NB4 (cell line): ENCODE data around the gene ATXN1L.

Experiments used
- DNase-seq: peaks from one replicate; pipeline ENCODE4 v3.0.0; 2010; ENCODE audit warnings: low read depth
- H3K4me3 ChIP-seq: one replicate; pipeline ENCODE4 v1.5.1; 2011; ENCODE audit warnings: mild to moderate bottlenecking, low read depth, low read length, moderate library complexity
- CTCF ChIP-seq: IDR thresholded peaks from one replicate; pipeline ENCODE4 v1.5.1; 2012; ENCODE audit warnings: low read depth, low read length
- MAX ChIP-seq: IDR thresholded peaks from 2 replicates; pipeline ENCODE4 v1.6.1; 2011; ENCODE audit warnings: low read depth, low read length
- MYC ChIP-seq: IDR thresholded peaks from 2 replicates; pipeline ENCODE4 v1.6.1; 2011; ENCODE audit warnings: low read depth, low read length
- POLR2A ChIP-seq: IDR thresholded peaks from 2 replicates; pipeline ENCODE4 v1.6.1; 2011; ENCODE audit warnings: mild to moderate bottlenecking; ENCODE audit not compliant: insufficient read length; ENCODE audit errors: extremely low read depth

The ATXN1L gene

GRCh38 chr16:71840052-71840451, 5.7 kb upstream of the ATXN1L start:
- no peak overlapping the region for H3K4me3 ChIP-seq
- TF ChIP-seq MAX: no peak
- TF ChIP-seq POLR2A: no peak
- no peak for TF ChIP-seq MYC
- TF ChIP-seq CTCF: no peak
- no peak for DNase-seq

- no peak for DNase-seq
- TF ChIP-seq POLR2A (no peak), CTCF (no peak), MAX (no peak), MYC (no peak)
- no peak overlapping the region for H3K4me3 ChIP-seq
Measured at GRCh38 chr16:71843572-71843971, 2.2 kb upstream of the ATXN1L start.

GRCh38 chr16:71846431-71846830, 655 bp downstream of the ATXN1L start:
- H3K4me3 ChIP-seq: peak overlapping the region; percentile 96
- no peak for TF ChIP-seq CTCF
- no peak for TF ChIP-seq MAX
- TF ChIP-seq MYC: no peak
- TF ChIP-seq POLR2A: no peak
- peak; percentile 32 for DNase-seq

- no peak for TF ChIP-seq MAX
- TF ChIP-seq POLR2A: no peak
- no peak for TF ChIP-seq MYC
- no peak for TF ChIP-seq CTCF
- H3K4me3 ChIP-seq: peak overlapping the region; percentile 96
- no peak for DNase-seq
Measured at GRCh38 chr16:71847096-71847495, 1.3 kb downstream of the ATXN1L start.

GRCh38 chr16:71848622-71849021, 2.8 kb downstream of the ATXN1L start:
- DNase-seq: no peak
- no peak for TF ChIP-seq POLR2A
- TF ChIP-seq MAX: no peak
- no peak for TF ChIP-seq MYC
- no peak for TF ChIP-seq CTCF
- H3K4me3 ChIP-seq: no peak overlapping the region

- DNase-seq: no peak
- TF ChIP-seq POLR2A (no peak), MYC (no peak), MAX (no peak), CTCF (no peak)
- no peak overlapping the region for H3K4me3 ChIP-seq
Measured at GRCh38 chr16:71851746-71852145, 6.0 kb downstream of the ATXN1L start.
